GM18951 (cell line): ENCODE results near the gene ACSM3.
"Not testable (repeated sequence)": the region's sequence is repeated elsewhere in the genome, so short reads cannot be mapped to it uniquely, and the experiment has no call there.

Experiments used
- POLR2A ChIP-seq: IDR thresholded peaks from 4 replicates; pipeline ENCODE4 v1.6.1; 2011; ENCODE audit warnings: mild to moderate bottlenecking; ENCODE audit not compliant: insufficient read length, insufficient read depth; ENCODE audit errors: extremely low read depth
- in situ Hi-C: fragments of 300-500 bp; cut with MboI; formaldehyde crosslinking; loops from one replicate; pipeline ENCODE4 v1.12.0; 2022; ENCODE audit warnings: low sequenced_read_pairs, mixed read lengths, inconsistent platforms; ENCODE audit not compliant: unreplicated experiment

ACSM3 gene

GRCh38 chr16:20763461-20764232 is at the start of gene ACSM3:
Gene ACSM3 (plus strand): TSS chr16:20764014. CDS start chr16:20770035, 6,021 bp downstream.
- in situ Hi-C loops: no loop called here
- TF ChIP-seq POLR2A: peak; percentile 54

- in situ Hi-C loops: not testable (repeated sequence)
These were observed 46.1 kb upstream of the ACSM3 start for GRCh38 chr16:20717718-20718117.

GRCh38 chr16:20720251-20720650 is 43.6 kb upstream of the ACSM3 start:
- TF ChIP-seq POLR2A: no peak
- in situ Hi-C loops: no loop called here

- in situ Hi-C loops: no loop called here
- TF ChIP-seq POLR2A: no peak
These were observed 37.2 kb upstream of the ACSM3 start for GRCh38 chr16:20726661-20727060.

- in situ Hi-C loops: no loop called here
- TF ChIP-seq POLR2A: no peak
These were observed 36.6 kb upstream of the ACSM3 start for GRCh38 chr16:20727181-20727580.

GRCh38 chr16:20729141-20729540 is 34.7 kb upstream of the ACSM3 start:
- in situ Hi-C loops: no loop called here
- no peak for TF ChIP-seq POLR2A

- no peak for TF ChIP-seq POLR2A
- in situ Hi-C loops: no loop called here
These were observed 29.8 kb upstream of the ACSM3 start for GRCh38 chr16:20734056-20734455.

- in situ Hi-C loops: no loop called here
- TF ChIP-seq POLR2A: no peak
These were observed 29.0 kb upstream of the ACSM3 start for GRCh38 chr16:20734782-20735181.

GRCh38 chr16:20735490-20735889 is 28.3 kb upstream of the ACSM3 start:
- in situ Hi-C loops: no loop called here
- TF ChIP-seq POLR2A: no peak

- in situ Hi-C loops: no loop called here
- TF ChIP-seq POLR2A: no peak
These were observed 23.6 kb upstream of the ACSM3 start for GRCh38 chr16:20740007-20740883.

GRCh38 chr16:20740901-20741521 is 22.8 kb upstream of the ACSM3 start:
- no peak for TF ChIP-seq POLR2A
- in situ Hi-C loops: no loop called here

GRCh38 chr16:20741554-20742285 is 22.1 kb upstream of the ACSM3 start, which contains the start of gene THUMPD1:
Gene THUMPD1 (minus strand): TSS chr16:20741818. CDS start chr16:20741739, 79 bp downstream.
- in situ Hi-C loops: no loop called here
- TF ChIP-seq POLR2A: peak; percentile 71

GRCh38 chr16:20743591-20743990 is 20.2 kb upstream of the ACSM3 start:
- TF ChIP-seq POLR2A: no peak
- in situ Hi-C loops: no loop called here
